Osteoblast (primary cell): ENCODE measurements around the gene KCTD19. TPM values are rescaled to one million over a fixed set of nuclear protein-coding genes. Genes with fewer than 3 reads are reported as not detected.
A peak's percentile ranks its signal among the peaks of the same experiment; 100 is the strongest.

Source experiments
- DNase-seq: peaks from one replicate; pipeline ENCODE4 v3.0.0; 2011; ENCODE audit warnings: low spot score, mixed read lengths; ENCODE audit not compliant: insufficient read length; ENCODE audit errors: missing footprints
- H2AFZ ChIP-seq: 2 replicates; pipeline ENCODE4 v1.6.0; 2011; ENCODE audit warnings: mild to moderate bottlenecking, low read length
- H3K27ac ChIP-seq: 2 replicates; pipeline ENCODE4 v1.5.1; 2011; ENCODE audit warnings: mild to moderate bottlenecking, low read depth, low read length, moderate library complexity
- H3K27me3 ChIP-seq: 2 replicates; pipeline ENCODE4 v1.6.0; 2012; ENCODE audit warnings: mild to moderate bottlenecking, control low read depth, inconsistent platforms, low read length, moderate library complexity; ENCODE audit not compliant: insufficient read depth
- H3K36me3 ChIP-seq: 2 replicates; pipeline ENCODE4 v1.5.1; 2011; ENCODE audit warnings: mild to moderate bottlenecking, low read length, control low read depth, moderate library complexity; ENCODE audit not compliant: insufficient read depth
- H3K4me1 ChIP-seq: 2 replicates; pipeline ENCODE4 v1.5.1; 2011; ENCODE audit warnings: mild to moderate bottlenecking, low read length, control low read depth, moderate library complexity; ENCODE audit not compliant: insufficient read depth
- H3K4me2 ChIP-seq: 2 replicates; pipeline ENCODE4 v1.6.0; 2011; ENCODE audit warnings: mild to moderate bottlenecking, low read length; ENCODE audit not compliant: insufficient read depth
- H3K4me3 ChIP-seq: fragments of 200-600 bp; sonication (generic); 3 replicates; pipeline ENCODE4 v1.5.1; 2012; ENCODE audit warnings: mild to moderate bottlenecking, low read length, inconsistent platforms; ENCODE audit not compliant: insufficient read depth
- H3K79me2 ChIP-seq: 2 replicates; pipeline ENCODE4 v1.6.0; 2012; ENCODE audit warnings: mild to moderate bottlenecking, low read length, control low read depth, inconsistent platforms; ENCODE audit not compliant: insufficient read depth
- H3K9me3 ChIP-seq: 2 replicates; pipeline ENCODE4 v1.5.1; 2011; ENCODE audit warnings: low read depth, low read length, control low read depth
- H4K20me1 ChIP-seq: 2 replicates; pipeline ENCODE4 v1.6.0; 2012; ENCODE audit warnings: mild to moderate bottlenecking, low read length, control low read depth; ENCODE audit not compliant: insufficient read depth
- CTCF ChIP-seq: IDR thresholded peaks from 2 replicates; pipeline ENCODE4 v1.5.1; 2011; ENCODE audit warnings: mild to moderate bottlenecking, low read depth, low read length, moderate library complexity; ENCODE audit errors: extremely low read depth
- total RNA-seq: library from RNA; depleted of rRNA; stranded (reverse); fragments of >200 nt; gene quantifications from 2 replicates; pipeline ENCODE4 v1.2.3, GENCODE V29; 2012

Gene KCTD19
- total RNA-seq, 1 donor: not detected

- H3K4me2 ChIP-seq: no peak overlapping the region
- H3K36me3 ChIP-seq: no peaks in the 10 kb centered on the region
- no peaks in the 10 kb centered on the region for H4K20me1 ChIP-seq
- peaks cover 11% of the 10 kb centered on the region for H3K4me1 ChIP-seq
- H3K79me2 ChIP-seq: no peaks in the 10 kb centered on the region
- no peak for DNase-seq
- no peak overlapping the region for H3K27ac ChIP-seq
- no peak overlapping the region for H2AFZ ChIP-seq
- no peak for TF ChIP-seq CTCF
- H3K9me3 ChIP-seq: no peaks in the 10 kb centered on the region
- no peak overlapping the region for H3K4me3 ChIP-seq
- peaks cover 18% of the 10 kb centered on the region for H3K27me3 ChIP-seq
Observed at GRCh38 chr16:67327743-67328142, 1.2 kb upstream of the KCTD19 start.

- H3K4me2 ChIP-seq: peak overlapping the region; percentile 88
- no peaks in the 10 kb centered on the region for H3K79me2 ChIP-seq
- TF ChIP-seq CTCF: no peak
- H3K4me1 ChIP-seq: peaks cover 11% of the 10 kb centered on the region
- no peaks in the 10 kb centered on the region for H3K36me3 ChIP-seq
- DNase-seq: peak; percentile 77
- H4K20me1 ChIP-seq: no peaks in the 10 kb centered on the region
- no peak overlapping the region for H3K27ac ChIP-seq
- H2AFZ ChIP-seq: peak overlapping the region; percentile 92
- peaks cover 25% of the 10 kb centered on the region for H3K27me3 ChIP-seq
- H3K4me3 ChIP-seq: peak overlapping the region; percentile 71
- H3K9me3 ChIP-seq: no peaks in the 10 kb centered on the region
Observed at GRCh38 chr16:67326115-67326471, 448 bp downstream of the KCTD19 start.

- Histone ChIP-seq H3K27me3 (peaks cover 11% of the 10 kb centered on the region), H3K4me3 (no peak overlapping the region), H3K36me3 (no peaks in the 10 kb centered on the region), H3K79me2 (no peaks in the 10 kb centered on the region), H4K20me1 (no peaks in the 10 kb centered on the region), H3K9me3 (no peaks in the 10 kb centered on the region), H3K27ac (no peak overlapping the region), H2AFZ (no peak overlapping the region), H3K4me1 (peaks cover under 1% of the 10 kb centered on the region), H3K4me2 (no peak overlapping the region)
- peak; percentile 34 for DNase-seq
- TF ChIP-seq CTCF: no peak
Observed at GRCh38 chr16:67317853-67318252, 8.7 kb downstream of the KCTD19 start.

GRCh38 chr16:67312719-67313118, 13.8 kb downstream of the KCTD19 start:
- Histone ChIP-seq H3K79me2 (no peaks in the 10 kb centered on the region), H3K4me2 (no peak overlapping the region), H4K20me1 (no peaks in the 10 kb centered on the region), H3K9me3 (no peaks in the 10 kb centered on the region), H3K4me1 (peaks cover 19% of the 10 kb centered on the region), H3K27me3 (no peaks in the 10 kb centered on the region), H2AFZ (peak overlapping the region; percentile 60), H3K36me3 (no peaks in the 10 kb centered on the region), H3K27ac (peak overlapping the region; percentile 89), H3K4me3 (no peak overlapping the region)
- DNase-seq: peak; percentile 26
- no peak for TF ChIP-seq CTCF
